HUES64 (cell line): Measurements from ENCODE around the gene ADCY1.

ENCODE experiments used
- H3K27ac ChIP-seq: 2 replicates; pipeline ENCODE4 v1.7.0; 2013; ENCODE audit warnings: low read depth, low read length, inconsistent platforms
- H3K27me3 ChIP-seq: 2 replicates; pipeline ENCODE4 v1.6.1; 2013; ENCODE audit warnings: mild to moderate bottlenecking, low read length; ENCODE audit not compliant: insufficient read depth
- H3K36me3 ChIP-seq: 2 replicates; pipeline ENCODE4 v1.6.1; 2013; ENCODE audit warnings: mild to moderate bottlenecking, low read length; ENCODE audit not compliant: insufficient read depth
- H3K4me1 ChIP-seq: 2 replicates; pipeline ENCODE4 v1.6.1; 2013; ENCODE audit warnings: mild to moderate bottlenecking, low read length, moderate library complexity; ENCODE audit not compliant: insufficient read depth
- H3K4me3 ChIP-seq: 2 replicates; pipeline ENCODE4 v1.5.1; 2013; ENCODE audit warnings: mild to moderate bottlenecking, low read length, moderate library complexity
- H3K9ac ChIP-seq: 2 replicates; pipeline ENCODE4 v1.6.1; 2013; ENCODE audit warnings: mild to moderate bottlenecking, low read depth, low read length
- H3K9me3 ChIP-seq: 2 replicates; pipeline ENCODE4 v1.6.1; 2013; ENCODE audit warnings: low read depth, low read length; ENCODE audit not compliant: insufficient read depth
- WGBS: fragments of 150-250, 120-280 bp; methylation state at CpG from one replicate; pipeline ENCODE4 v1.1.7; 2013; ENCODE audit warnings: missing lambda C conversion rate; 5-methylcytosine and 5-hydroxymethylcytosine counted together

ADCY1 gene

DNA sequence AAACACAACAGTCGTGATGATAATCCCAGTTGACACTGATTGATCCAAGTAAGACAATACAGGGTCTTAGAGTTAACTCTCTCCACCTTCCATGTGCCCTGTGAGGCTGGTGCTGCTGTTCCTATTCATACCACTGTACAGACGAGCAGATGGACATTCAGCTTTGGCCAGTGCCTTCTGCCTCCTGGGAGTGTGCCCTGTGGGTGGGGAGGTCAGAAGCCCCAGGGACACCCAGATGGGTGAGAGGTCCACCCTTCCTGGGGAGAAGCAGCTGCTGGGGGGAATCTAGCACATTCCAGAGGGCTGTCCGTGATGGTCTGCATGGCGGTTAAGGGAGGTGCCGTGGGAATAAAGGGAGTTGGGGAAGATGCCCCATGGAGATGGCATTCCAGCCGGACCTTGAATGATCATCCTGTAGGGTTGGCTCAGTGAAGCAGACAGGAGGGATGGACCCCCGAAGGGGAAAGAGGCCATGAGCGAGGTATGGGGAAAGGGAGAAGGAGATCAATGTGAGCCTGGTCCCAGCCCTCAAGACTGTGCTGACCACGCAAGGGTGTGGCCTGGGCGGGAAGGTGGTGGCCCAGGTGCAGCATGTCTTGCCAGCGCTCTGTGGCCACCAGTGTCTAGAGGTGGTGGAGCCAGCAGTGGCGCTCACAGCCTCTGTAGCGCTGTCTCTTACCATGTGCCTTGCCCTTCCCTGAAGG, 74.0 kb downstream of the ADCY1 start:
- WGBS: 94% methylated on average over 13 of the region's 13 CpGs
- Histone ChIP-seq H3K36me3 (peaks cover 9% of the 10 kb centered on the region), H3K4me1 (no peaks in the 10 kb centered on the region), H3K9ac (no peak overlapping the region), H3K27ac (no peak overlapping the region), H3K4me3 (no peak overlapping the region), H3K9me3 (no peaks in the 10 kb centered on the region), H3K27me3 (no peaks in the 10 kb centered on the region)

GRCh38 chr7:45648671-45648995, 74.5 kb downstream of the ADCY1 start:
- H3K9ac ChIP-seq: no peak overlapping the region
- peaks cover 9% of the 10 kb centered on the region for H3K36me3 ChIP-seq
- WGBS: 95% methylated on average over 10 of the region's 10 CpGs
- H3K27ac ChIP-seq: no peak overlapping the region
- H3K9me3 ChIP-seq: no peaks in the 10 kb centered on the region
- no peaks in the 10 kb centered on the region for H3K27me3 ChIP-seq
- no peaks in the 10 kb centered on the region for H3K4me1 ChIP-seq
- H3K4me3 ChIP-seq: no peak overlapping the region

DNA sequence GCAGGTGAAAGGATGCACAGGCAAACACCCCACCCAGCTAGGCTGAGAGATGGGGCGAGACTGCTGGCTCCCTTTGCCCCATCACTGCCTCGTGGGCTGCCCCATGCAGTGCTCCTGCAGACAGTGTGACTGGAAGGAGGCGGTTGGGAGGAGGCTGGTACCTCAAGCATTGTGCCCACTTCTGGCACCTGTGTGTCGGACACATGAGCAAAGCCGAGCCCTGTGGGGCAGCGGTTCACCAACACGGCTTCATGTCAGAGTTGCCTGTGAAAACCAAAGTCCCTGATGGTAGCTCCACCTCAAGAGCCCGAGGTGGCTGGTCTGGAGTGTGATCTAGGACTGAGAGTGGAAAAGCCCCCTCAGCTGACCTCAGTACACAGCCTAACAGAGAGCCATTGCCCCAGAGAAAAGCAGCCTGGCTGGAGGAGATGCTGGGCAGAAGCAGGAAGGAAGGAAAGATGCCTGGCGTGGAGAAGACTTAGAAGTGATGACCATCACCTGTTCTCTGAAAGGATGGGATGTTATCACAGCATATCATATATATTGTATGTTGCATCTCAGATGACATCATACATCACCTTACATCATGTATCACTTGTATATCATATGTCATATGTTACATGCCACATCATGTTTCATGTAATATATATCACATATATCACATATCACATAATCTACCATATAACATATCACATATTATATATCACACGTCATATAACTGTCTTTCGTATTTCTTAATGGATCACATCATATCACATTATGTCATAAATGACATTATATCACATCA, 75.6 kb downstream of the ADCY1 start:
- H3K27me3 ChIP-seq: no peaks in the 10 kb centered on the region
- H3K4me3 ChIP-seq: no peak overlapping the region
- peaks cover 9% of the 10 kb centered on the region for H3K36me3 ChIP-seq
- WGBS: 90% methylated on average over 11 of the region's 11 CpGs
- no peak overlapping the region for H3K27ac ChIP-seq
- no peaks in the 10 kb centered on the region for H3K9me3 ChIP-seq
- no peak overlapping the region for H3K9ac ChIP-seq
- H3K4me1 ChIP-seq: no peaks in the 10 kb centered on the region

GRCh38 chr7:45650404-45651394, 76.5 kb downstream of the ADCY1 start:
- H3K9ac ChIP-seq: no peak overlapping the region
- H3K4me3 ChIP-seq: no peak overlapping the region
- no peak overlapping the region for H3K27ac ChIP-seq
- no peaks in the 10 kb centered on the region for H3K27me3 ChIP-seq
- WGBS: 95% methylated on average over 13 of the region's 13 CpGs
- no peaks in the 10 kb centered on the region for H3K9me3 ChIP-seq
- H3K4me1 ChIP-seq: no peaks in the 10 kb centered on the region
- H3K36me3 ChIP-seq: peaks cover 9% of the 10 kb centered on the region

GRCh38 chr7:45651540-45651939, 77.4 kb downstream of the ADCY1 start:
- Histone ChIP-seq H3K4me1 (no peaks in the 10 kb centered on the region), H3K27me3 (no peaks in the 10 kb centered on the region), H3K4me3 (no peak overlapping the region), H3K9ac (no peak overlapping the region), H3K27ac (no peak overlapping the region), H3K9me3 (no peaks in the 10 kb centered on the region), H3K36me3 (peaks cover 9% of the 10 kb centered on the region)
- 95% methylated on average over 6 of the region's 6 CpGs for whole genome bisulfite sequencing

DNA sequence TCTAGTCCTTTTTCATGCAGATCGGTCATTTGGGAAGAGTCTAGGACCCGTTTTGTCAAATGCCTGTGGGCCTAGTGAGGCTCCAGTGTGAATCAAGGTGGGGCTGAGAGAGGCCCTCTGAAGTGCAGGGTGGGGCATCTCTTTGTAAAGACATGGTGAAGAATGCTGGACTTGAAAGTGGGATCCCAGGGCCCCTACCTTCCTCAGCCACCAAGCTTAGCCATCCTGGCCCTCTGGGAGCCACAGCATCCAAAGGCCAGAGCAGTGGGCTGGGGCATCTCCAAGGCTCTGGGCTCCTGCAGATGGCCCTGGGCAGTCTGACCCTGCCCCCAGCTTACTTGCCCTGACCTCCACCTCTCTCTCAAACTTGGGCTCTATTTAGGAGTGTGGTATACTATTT, 78.5 kb downstream of the ADCY1 start:
- H3K4me3 ChIP-seq: no peak overlapping the region
- H3K27ac ChIP-seq: no peak overlapping the region
- peaks cover 9% of the 10 kb centered on the region for H3K36me3 ChIP-seq
- WGBS: 84% methylated on average over 2 of the region's 2 CpGs
- H3K27me3 ChIP-seq: no peaks in the 10 kb centered on the region
- H3K4me1 ChIP-seq: no peaks in the 10 kb centered on the region
- no peaks in the 10 kb centered on the region for H3K9me3 ChIP-seq
- no peak overlapping the region for H3K9ac ChIP-seq

DNA sequence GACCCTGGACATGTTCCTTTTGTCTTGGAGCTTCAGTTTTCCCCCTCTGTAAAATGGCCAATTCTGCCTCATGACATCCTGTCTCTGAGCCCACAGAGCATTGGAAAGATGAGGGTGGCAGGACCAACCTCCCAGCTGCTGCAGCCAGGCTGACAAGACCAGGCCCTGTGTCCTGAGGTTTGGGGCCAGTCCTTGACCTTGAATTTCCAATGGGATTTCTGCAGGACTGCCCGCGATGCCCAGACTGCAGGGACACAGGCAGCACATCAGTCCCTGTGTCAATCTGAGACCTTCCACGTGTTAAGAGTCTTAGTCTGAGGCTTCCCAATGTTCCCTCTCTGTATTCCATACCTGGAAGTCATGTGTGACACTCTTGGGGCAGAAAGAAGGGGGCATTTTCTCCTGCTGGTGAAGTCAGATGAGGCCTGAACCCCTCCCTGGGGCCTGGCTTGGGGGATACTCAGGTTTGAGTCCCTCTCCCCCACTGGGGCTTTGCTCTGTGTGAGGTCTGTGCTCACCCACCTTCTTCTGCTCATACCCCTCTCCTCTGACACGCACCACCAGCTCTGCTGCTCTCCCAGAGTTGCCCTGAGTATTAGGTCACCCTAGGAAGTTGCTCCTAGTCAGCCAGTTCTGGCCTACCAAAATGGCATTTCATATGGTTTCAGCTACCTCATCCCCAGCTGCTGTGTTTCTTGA, 79.2 kb downstream of the ADCY1 start:
- H3K27ac ChIP-seq: no peak overlapping the region
- 82% methylated on average over 4 of the region's 4 CpGs for WGBS

GRCh38 chr7:45654341-45654740, 80.2 kb downstream of the ADCY1 start:
- Histone ChIP-seq H3K27me3 (no peaks in the 10 kb centered on the region), H3K9ac (no peak overlapping the region)
- WGBS: 94% methylated on average over 5 of the region's 5 CpGs

More for the DNA sequence above, 79.2 kb downstream of the ADCY1 start:
- Histone ChIP-seq H3K36me3 (peaks cover 9% of the 10 kb centered on the region), H3K9me3 (no peaks in the 10 kb centered on the region), H3K4me3 (no peak overlapping the region), H3K9ac (no peak overlapping the region), H3K27me3 (no peaks in the 10 kb centered on the region), H3K4me1 (no peaks in the 10 kb centered on the region)

GRCh38 chr7:45655539-45655938, 81.4 kb downstream of the ADCY1 start:
- no peaks in the 10 kb centered on the region for H3K27me3 ChIP-seq
- no peaks in the 10 kb centered on the region for H3K9me3 ChIP-seq
- no peaks in the 10 kb centered on the region for H3K4me1 ChIP-seq
- 97% methylated on average over 10 of the region's 10 CpGs for WGBS
- no peaks in the 10 kb centered on the region for H3K36me3 ChIP-seq
- no peak overlapping the region for H3K27ac ChIP-seq
- no peak overlapping the region for H3K4me3 ChIP-seq
- no peak overlapping the region for H3K9ac ChIP-seq

More at GRCh38 chr7:45654341-45654740, 80.2 kb downstream of the ADCY1 start:
- Histone ChIP-seq H3K27ac (no peak overlapping the region), H3K4me1 (no peaks in the 10 kb centered on the region), H3K4me3 (no peak overlapping the region), H3K36me3 (peaks cover 7% of the 10 kb centered on the region), H3K9me3 (no peaks in the 10 kb centered on the region)

DNA sequence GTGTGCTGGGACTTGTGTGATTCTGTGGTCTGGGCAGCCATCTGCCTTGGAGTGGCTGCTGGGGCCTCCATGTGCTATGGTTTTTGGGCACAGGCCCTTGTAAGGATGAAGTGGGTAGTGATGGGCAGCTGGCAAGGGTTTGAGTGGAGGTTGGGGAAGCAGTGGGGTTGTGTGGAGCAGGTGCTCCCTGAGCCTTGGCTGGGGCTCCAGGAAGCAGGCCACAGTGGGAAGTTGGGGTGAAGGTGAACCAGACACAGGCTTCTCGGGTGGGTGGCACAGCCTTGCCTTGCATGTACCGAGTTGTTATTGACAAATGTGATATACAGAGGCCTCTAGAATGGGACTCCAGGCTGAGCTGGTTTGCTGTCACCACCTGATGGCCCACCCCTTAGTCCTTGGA, 82.3 kb downstream of the ADCY1 start:
- Histone ChIP-seq H3K9ac (no peak overlapping the region), H3K4me3 (no peak overlapping the region), H3K9me3 (no peaks in the 10 kb centered on the region), H3K27ac (no peak overlapping the region), H3K27me3 (no peaks in the 10 kb centered on the region), H3K4me1 (no peaks in the 10 kb centered on the region), H3K36me3 (no peaks in the 10 kb centered on the region)
- WGBS: 90% methylated on average over 2 of the region's 2 CpGs
